Gastrocnemius medialis (tissue), 4 donors: ENCODE data around the gene REXO1. TPM values are rescaled to one million over a fixed set of nuclear protein-coding genes. Genes with fewer than 3 reads are reported as not detected.

Experiments
- ATAC-seq, 2 donors: fragments of 150-250 bp; one replicate each; pipeline ENCODE4 v1.9.1; 2016
- DNase-seq, 2 donors: peaks; one replicate each; pipeline ENCODE4 v3.0.0-alpha.2; 2019
- H3K27ac ChIP-seq, 4 donors: fragments of 200-600 bp; sonication (generic); 1 replicate in 1 of 4; 2 replicates in 3 of 4; pipeline ENCODE4 v1.5.1; 2016 to 2018; ENCODE audit warnings: mild to moderate bottlenecking in 2 of 4, moderate library complexity in 1 of 4
- H3K27me3 ChIP-seq, 3 donors: fragments of 200-600 bp; sonication (generic) in 2 of 3; 1 replicate in 1 of 3; 2 replicates in 2 of 3; pipeline versions ENCODE4 v1.5.1 to v1.6.0; 2016 to 2019; ENCODE audit warnings: mild to moderate bottlenecking in 1 of 3, moderate library complexity in 1 of 3
- H3K36me3 ChIP-seq, 2 donors: fragments of 200-600 bp; sonication (generic) in 1 of 2; one replicate each; pipeline ENCODE4 v1.5.1; 2017 to 2018
- H3K4me1 ChIP-seq, 2 donors: fragments of 200-600 bp; sonication (generic) in 1 of 2; one replicate each; pipeline ENCODE4 v1.5.1; 2016 to 2017; ENCODE audit warnings: mild to moderate bottlenecking in 2 of 2
- H3K4me3 ChIP-seq, 4 donors: fragments of 200-600 bp; sonication (generic) in 3 of 4; 1 replicate in 1 of 4; 2 replicates in 3 of 4; pipeline ENCODE4 v1.5.1; 2016 to 2019; ENCODE audit warnings: mild to moderate bottlenecking in 2 of 4
- H3K9me3 ChIP-seq, 3 donors: fragments of 200-600 bp; sonication (generic) in 2 of 3; 1 replicate in 1 of 3; 2 replicates in 2 of 3; pipeline ENCODE4 v1.5.1; 2016 to 2019
- CTCF ChIP-seq, 5 experiments: fragments of 450-650 bp in 3 of 5; fragments of 200-600 bp in 2 of 5; sonication (generic) in 2 of 5; IDR thresholded peaks in 4 of 5; conservative IDR thresholded peaks in 1 of 5; 1 replicate in 4 of 5; 2 replicates in 1 of 5; pipeline ENCODE4 v1.5.1; 2016 to 2019; ENCODE audit warnings: antibody characterized with exemption in 5 of 5, mild to moderate bottlenecking in 3 of 5, moderate library complexity in 3 of 5
- POLR2A ChIP-seq, 2 donors: fragments of 450-650 bp; IDR thresholded peaks; one replicate each; pipeline ENCODE4 v1.6.1; 2017; ENCODE audit warnings: antibody characterized with exemption in 2 of 2, mild to moderate bottlenecking in 2 of 2, moderate library complexity in 2 of 2
- in situ Hi-C, 4 donors: fragments of 200-750 bp; cut with MboI; loops; one replicate each; pipeline versions ENCODE4 v1.15.0 to v1.8.0; 2017; ENCODE audit warnings: low sequenced_read_pairs in 4 of 4
- intact Hi-C: fragments of 100-400 bp; cut with DNase I; formaldehyde crosslinking; loops from one replicate; pipeline ENCODE4 v1.15.1; 2023; ENCODE audit warnings: low total_unique reads
- total RNA-seq, 4 donors: library from RNA; depleted of rRNA; stranded (reverse); fragments of >200 nt; gene quantifications; one replicate each; pipeline versions ENCODE4 v1.1.0 to v1.2.3, GENCODE V29; 2016

Gene REXO1
- total RNA-seq, 4 donors from 2014 or later, result 10.8 to 28.5 (median 20.5) TPM

- Histone ChIP-seq H3K4me1 (peaks cover 16 to 37% of the 10 kb centered on the region in 2 donors), H3K9me3 (no peaks in the 10 kb centered on the region), H3K27me3 (peaks cover 8 to 14% (median 8%) of the 10 kb centered on the region in 3 donors), H3K27ac (no peak overlapping the region), H3K36me3 (no peaks in the 10 kb centered on the region), H3K4me3 (no peak overlapping the region)
- TF ChIP-seq POLR2A (IDR thresholded peaks at IDR 0.05) (no peak), CTCF (IDR thresholded peaks at IDR 0.05 in 4 of 5, conservative IDR thresholded peaks at IDR 0.05 in 1 of 5) (no peak)
- intact Hi-C loops (loop anchor here (10.0 kb wide), 1 partner anchor 475 kb away; the partner anchor contains the start of gene NDUFS7), in situ Hi-C loops (no loop called here)
- DNase-seq (no peak), ATAC-seq (no peak)
These were observed 11.9 kb upstream of the REXO1 start for GRCh38 chr19:1860042-1860775.

GRCh38 chr19:1859331-1859781 is 11.1 kb upstream of the REXO1 start:
- H3K36me3 ChIP-seq, result no peaks in the 10 kb centered on the region
- no peak overlapping the region for H3K4me3 ChIP-seq
- H3K27me3 ChIP-seq, result peaks cover 8 to 14% (median 8%) of the 10 kb centered on the region in 3 donors
- DNase-seq, result no peak
- intact Hi-C loops, result no loop called here
- in situ Hi-C loops, result no loop called here
- TF ChIP-seq POLR2A (IDR thresholded peaks at IDR 0.05) (no peak), CTCF (IDR thresholded peaks at IDR 0.05 in 4 of 5, conservative IDR thresholded peaks at IDR 0.05 in 1 of 5) (no peak)
- H3K9me3 ChIP-seq, result no peaks in the 10 kb centered on the region
- ATAC-seq, result no peak
- H3K27ac ChIP-seq, result peak overlapping the region in 2 of 4 donors; percentile 73 to 82
- H3K4me1 ChIP-seq, result peaks cover 21 to 35% of the 10 kb centered on the region in 2 donors

DNA sequence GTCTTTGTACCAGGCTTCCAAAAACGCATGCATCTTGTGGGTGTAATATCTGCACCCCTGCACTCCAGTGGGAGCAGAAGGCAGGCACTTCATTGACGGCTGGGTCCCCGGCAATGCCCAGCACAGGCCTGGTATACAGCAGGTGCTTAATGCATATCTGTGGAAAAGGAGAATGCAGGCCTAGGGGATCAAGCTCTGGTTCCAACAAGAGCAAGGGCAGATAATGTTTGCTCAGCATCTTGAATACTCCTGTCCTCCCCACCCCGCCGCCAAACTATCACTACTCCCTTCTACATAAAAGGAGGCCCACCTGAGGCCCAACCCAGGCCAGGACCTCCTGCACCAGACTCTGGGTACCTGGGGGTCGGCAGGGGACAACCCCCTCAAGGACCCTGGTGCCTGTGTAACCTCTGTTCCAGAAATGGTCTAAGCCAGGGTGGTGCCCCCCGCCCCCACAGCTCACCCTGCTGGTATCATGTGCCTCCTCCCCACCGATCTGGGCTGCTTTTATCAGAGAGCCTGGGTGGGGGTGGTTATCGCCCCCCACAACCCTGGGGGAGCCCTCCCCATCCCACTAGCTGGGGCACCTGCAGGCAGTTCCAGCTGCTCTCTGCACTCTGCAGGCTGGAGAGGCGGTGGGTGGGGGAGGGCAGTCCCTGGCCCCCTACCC is 10.3 kb upstream of the REXO1 start:
- no peak for DNase-seq
- ATAC-seq, result no peak
- Histone ChIP-seq H3K27ac (peak overlapping the region in 3 of 4 donors; percentile 73 to 82 (median 80)), H3K4me1 (peaks cover 21 to 35% of the 10 kb centered on the region in 2 donors), H3K27me3 (peaks cover 8 to 14% (median 8%) of the 10 kb centered on the region in 3 donors), H3K4me3 (no peak overlapping the region), H3K36me3 (no peaks in the 10 kb centered on the region), H3K9me3 (no peaks in the 10 kb centered on the region)
- in situ Hi-C loops (no loop called here), intact Hi-C loops (no loop called here)
- TF ChIP-seq POLR2A (IDR thresholded peaks at IDR 0.05), result no peak
- TF ChIP-seq CTCF (IDR thresholded peaks at IDR 0.05 in 4 of 5, conservative IDR thresholded peaks at IDR 0.05 in 1 of 5), result no peak

DNA sequence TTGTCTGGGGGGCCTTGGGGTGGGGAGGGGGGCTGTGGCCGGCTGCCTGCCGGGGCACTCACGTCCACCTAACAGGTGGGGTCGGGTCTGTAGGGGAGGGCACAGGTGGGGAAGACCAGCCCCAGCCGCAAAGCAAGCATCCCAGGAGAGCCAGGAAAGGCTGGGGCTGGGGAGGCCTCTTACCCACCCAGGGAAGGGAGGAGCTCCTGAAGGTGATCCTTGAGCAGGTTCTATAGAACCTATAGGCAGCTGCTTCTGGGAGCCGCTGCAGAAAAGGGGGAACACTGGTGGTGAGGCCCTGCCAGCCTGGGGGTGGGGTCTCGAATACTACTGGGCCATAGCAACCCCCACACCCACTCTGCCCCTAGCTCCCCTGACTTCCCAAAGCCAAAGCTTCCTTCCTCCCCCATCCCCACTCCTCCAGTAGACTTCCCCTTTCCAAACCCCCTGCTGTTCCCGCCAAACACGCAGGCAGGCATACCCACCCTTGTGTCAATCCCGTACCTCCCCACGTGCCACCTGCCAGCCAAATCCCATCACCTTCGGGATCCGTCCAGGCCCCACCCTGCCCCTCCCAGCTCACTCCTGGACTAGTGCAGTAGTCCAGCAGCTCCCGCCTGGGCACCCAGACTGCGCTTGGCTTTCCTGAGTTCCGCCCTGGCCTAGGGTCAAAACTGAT is 9.5 kb upstream of the REXO1 start:
- TF ChIP-seq POLR2A (IDR thresholded peaks at IDR 0.05) (no peak), CTCF (IDR thresholded peaks at IDR 0.05 in 4 of 5, conservative IDR thresholded peaks at IDR 0.05 in 1 of 5) (no peak)
- Histone ChIP-seq H3K27ac (peak overlapping the region; percentile 62 to 82 (median 76)), H3K27me3 (peaks cover 8 to 14% (median 9%) of the 10 kb centered on the region in 3 donors), H3K4me3 (peak overlapping the region; percentile 35 to 50 (median 46)), H3K4me1 (peaks cover 21 to 35% of the 10 kb centered on the region in 2 donors), H3K36me3 (no peaks in the 10 kb centered on the region), H3K9me3 (no peaks in the 10 kb centered on the region)
- in situ Hi-C loops (no loop called here), intact Hi-C loops (no loop called here)
- ATAC-seq (no peak), DNase-seq (no peak)
